Adrenal gland (tissue), 12 donors: ENCODE measurements around the gene KIRREL1. TPM values are rescaled to one million over a fixed set of nuclear protein-coding genes. Genes with fewer than 3 reads are reported as not detected.

Experiments
- DNase-seq, 7 donors: peaks; one replicate each; pipeline ENCODE4 v3.0.0-alpha.2; 2019 to 2020
- H3K27ac ChIP-seq, 5 donors: fragments of 200-600 bp; sonication (generic) in 4 of 5; 1 replicate in 3 of 5; 2 replicates in 2 of 5; pipeline versions ENCODE4 v1.5.1 to v1.8.0; 2016 to 2020; ENCODE audit warnings: mild to moderate bottlenecking in 1 of 5
- H3K27me3 ChIP-seq: fragments of 200-600 bp; 2 replicates; pipeline ENCODE4 v1.8.0; 2021
- H3K36me3 ChIP-seq, 2 donors: fragments of 200-600 bp; replicated peaks in 1 of 2; 1 replicate in 1 of 2; 2 replicates in 1 of 2; pipeline versions ENCODE4 v1.5.1 to v1.8.0; 2018 to 2022
- H3K4me1 ChIP-seq, 2 donors: fragments of 200-600 bp; replicated peaks in 1 of 2; 1 replicate in 1 of 2; 2 replicates in 1 of 2; pipeline versions ENCODE4 v1.5.1 to v1.8.0; 2018 to 2021
- H3K4me3 ChIP-seq, 4 donors: fragments of 200-600 bp; sonication (generic) in 3 of 4; one replicate each; pipeline ENCODE4 v1.5.1; 2016 to 2018
- H3K9me3 ChIP-seq, 3 donors: fragments of 200-600 bp; sonication (generic) in 1 of 3; replicated peaks in 1 of 3; 1 replicate in 2 of 3; 2 replicates in 1 of 3; pipeline versions ENCODE4 v1.5.1 to v1.8.0; 2016 to 2021
- POLR2A ChIP-seq, 2 donors: fragments of 450-650 bp; IDR thresholded peaks; one replicate each; pipeline ENCODE4 v1.6.1; 2017; ENCODE audit warnings: antibody characterized with exemption in 2 of 2, mild to moderate bottlenecking in 2 of 2, moderate library complexity in 1 of 2
- WGBS, 4 donors: extraction: QIAGEN DNeasy Blood & Tissue Kit in 2 of 4; methylation state at CpG; one replicate each; pipeline versions ENCODE4 v1.1.5 to v1.1.7; 2013 to 2017; 5-methylcytosine and 5-hydroxymethylcytosine counted together
- intact Hi-C, 2 donors: fragments of 100-400 bp; cut with DNase I; formaldehyde crosslinking; loops; one replicate each; pipeline versions ENCODE4 v1.14.1 to v1.15.0; 2022 to 2023
- polyA plus RNA-seq, 3 donors: library from polyadenylated mRNA; stranded (reverse); fragments of 200-250 nt in 2 of 3; fragments of 350-450 nt in 1 of 3; fragmentation: Illumina TruSeq in 1 of 3; extraction: RNeasy Lipid Tissue Mini Kit (QIAGEN cat#74804) in 1 of 3; gene quantifications; one replicate each; pipeline ENCODE4 v1.2.3, GENCODE V29; 2013 to 2014
- total RNA-seq, 9 donors: library from RNA; depleted of rRNA in 4 of 9; stranded (reverse); fragments of >200 nt in 4 of 9; fragments of 120-200 nt in 1 of 9; fragmentation: NEBNext Ultra II Directional in 1 of 9; extraction: Animal tissue kit (Norgen Biotek cat#: 25700) in 1 of 9; gene quantifications; one replicate each; pipeline versions ENCODE4 v1.1.0 to v1.2.4, GENCODE V29; 2013 to 2023
- TF ChIP-seq, protein P1 (sequence below), 6 experiments: fragments of 450-650 bp in 4 of 6; fragments of 200-600 bp in 2 of 6; sonication (generic) in 1 of 6; IDR thresholded peaks; 1 replicate in 5 of 6; 2 replicates in 1 of 6; pipeline versions ENCODE4 v1.5.1 to v1.8.0; 2016 to 2021; ENCODE audit warnings: antibody characterized with exemption in 6 of 6, mild to moderate bottlenecking in 2 of 6, moderate library complexity in 1 of 6
- donor health status: healthy with polysubstance abuse.
- donor health status: Bipolar disorder and iron deficiency.
- donor health status: DM: yes; HTN: yes; CAD: no.
- donor health status: DM: no; HTN: no; CAD: no.
- donor health status: DM: no; HTN: no; CAD: no.
- donor health status: DM: yes; HTN: yes; CAD: no.

KIRREL1 gene
- total and polyA plus RNA-seq, 12 donors, result 10.1 to 57.2 (median 39.8) TPM

- WGBS, 4 donors, result 49 to 62% (median 56%) methylated on average over 2 of the region's 2 CpGs
- intact Hi-C loops, result no loop called here
These were observed 114.5 kb downstream of the KIRREL1 start for GRCh38 chr1:158107916-158108315.

DNA sequence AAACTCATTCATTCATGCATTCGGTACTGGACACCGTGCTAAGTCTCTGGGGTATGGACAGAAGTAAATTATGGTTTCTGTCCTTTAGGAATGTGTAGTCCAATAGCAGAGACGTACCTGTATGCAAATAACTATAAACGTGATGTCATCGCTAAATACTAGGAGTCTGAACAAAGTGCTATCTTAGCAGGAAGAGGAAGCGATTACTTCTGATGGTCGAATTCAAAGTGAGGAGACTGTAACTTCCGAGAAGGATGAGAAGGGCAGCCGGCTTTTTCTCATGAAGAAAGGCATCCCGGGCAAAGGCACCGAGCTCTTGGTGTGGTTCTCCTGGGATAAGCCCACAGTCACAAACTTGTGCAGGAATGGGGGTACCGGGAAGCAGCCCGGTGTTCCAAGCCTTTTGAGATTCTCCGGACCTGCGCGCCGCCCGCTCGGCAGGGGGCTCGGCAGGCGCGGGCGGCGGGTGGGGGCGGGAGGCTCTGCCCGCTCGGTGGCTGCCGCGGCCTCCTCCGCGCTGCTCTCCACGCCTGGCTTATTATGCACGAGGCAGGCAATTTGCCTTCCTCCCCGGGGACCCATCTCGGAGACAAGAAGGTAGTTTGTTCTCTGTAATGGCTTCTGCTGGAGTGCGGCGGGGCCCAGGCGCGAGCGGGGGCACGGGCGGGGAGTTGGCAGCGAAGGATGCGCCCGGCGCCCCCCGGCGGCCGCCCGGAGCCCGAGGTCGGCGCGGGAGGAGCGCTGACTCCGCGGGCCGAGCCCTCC lies 119.7 kb downstream of the KIRREL1 start:
- H3K36me3 ChIP-seq, result no peaks in the 10 kb centered on the region
- peak overlapping the region in 2 of 4 donors; percentile 11 to 70 for H3K4me3 ChIP-seq
- H3K9me3 ChIP-seq, result no peaks in the 10 kb centered on the region
- TF ChIP-seq, protein P1, sequence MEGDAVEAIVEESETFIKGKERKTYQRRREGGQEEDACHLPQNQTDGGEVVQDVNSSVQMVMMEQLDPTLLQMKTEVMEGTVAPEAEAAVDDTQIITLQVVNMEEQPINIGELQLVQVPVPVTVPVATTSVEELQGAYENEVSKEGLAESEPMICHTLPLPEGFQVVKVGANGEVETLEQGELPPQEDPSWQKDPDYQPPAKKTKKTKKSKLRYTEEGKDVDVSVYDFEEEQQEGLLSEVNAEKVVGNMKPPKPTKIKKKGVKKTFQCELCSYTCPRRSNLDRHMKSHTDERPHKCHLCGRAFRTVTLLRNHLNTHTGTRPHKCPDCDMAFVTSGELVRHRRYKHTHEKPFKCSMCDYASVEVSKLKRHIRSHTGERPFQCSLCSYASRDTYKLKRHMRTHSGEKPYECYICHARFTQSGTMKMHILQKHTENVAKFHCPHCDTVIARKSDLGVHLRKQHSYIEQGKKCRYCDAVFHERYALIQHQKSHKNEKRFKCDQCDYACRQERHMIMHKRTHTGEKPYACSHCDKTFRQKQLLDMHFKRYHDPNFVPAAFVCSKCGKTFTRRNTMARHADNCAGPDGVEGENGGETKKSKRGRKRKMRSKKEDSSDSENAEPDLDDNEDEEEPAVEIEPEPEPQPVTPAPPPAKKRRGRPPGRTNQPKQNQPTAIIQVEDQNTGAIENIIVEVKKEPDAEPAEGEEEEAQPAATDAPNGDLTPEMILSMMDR (IDR thresholded peaks at IDR 0.05), result peak in 3 of 6 experiments; percentile 17 to 51 (median 43)
- TF ChIP-seq POLR2A (IDR thresholded peaks at IDR 0.05), result no peak
- intact Hi-C loops, result no loop called here
- H3K27ac ChIP-seq, result no peak overlapping the region
- WGBS, 4 donors, result 7 to 17% (median 9%) methylated on average over 28 to 58 of the region's 58 CpGs
- H3K4me1 ChIP-seq, result peaks cover 3 to 11% of the 10 kb centered on the region in 2 donors
- H3K27me3 ChIP-seq, result peaks cover 26% of the 10 kb centered on the region
- peak in 3 of 7 donors; percentile 22 to 33 (median 29) for DNase-seq

More at GRCh38 chr1:158107916-158108315, 114.5 kb downstream of the KIRREL1 start:
- Histone ChIP-seq H3K27me3 (peaks cover 4% of the 10 kb centered on the region), H3K27ac (no peak overlapping the region), H3K36me3 (no peaks in the 10 kb centered on the region), H3K9me3 (no peaks in the 10 kb centered on the region), H3K4me3 (no peak overlapping the region), H3K4me1 (peaks cover 0 to under 1% of the 10 kb centered on the region in 2 donors)
- DNase-seq, result no peak
- TF ChIP-seq, protein P1 (IDR thresholded peaks at IDR 0.05), result no peak
- no peak for TF ChIP-seq POLR2A (IDR thresholded peaks at IDR 0.05)

DNA sequence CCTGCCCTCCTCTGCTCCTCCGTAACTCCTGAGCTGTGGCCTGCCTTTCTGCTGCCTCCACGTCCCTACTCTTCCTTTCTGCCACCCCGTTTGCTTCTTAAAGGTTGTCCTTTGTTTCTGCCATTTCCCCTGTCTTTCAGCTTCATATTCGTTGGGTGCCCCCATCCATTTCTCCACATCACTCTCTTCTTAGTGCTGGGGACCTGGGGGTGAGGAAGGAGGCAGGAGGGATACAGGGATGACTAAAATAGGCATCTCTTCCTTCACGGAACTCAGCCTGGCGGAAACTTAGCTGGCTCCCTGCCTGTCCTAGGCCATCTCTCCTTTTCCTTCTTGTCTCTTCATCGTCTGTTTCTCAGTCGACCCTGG lies 120.3 kb downstream of the KIRREL1 start:
- intact Hi-C loops, result no loop called here

DNA sequence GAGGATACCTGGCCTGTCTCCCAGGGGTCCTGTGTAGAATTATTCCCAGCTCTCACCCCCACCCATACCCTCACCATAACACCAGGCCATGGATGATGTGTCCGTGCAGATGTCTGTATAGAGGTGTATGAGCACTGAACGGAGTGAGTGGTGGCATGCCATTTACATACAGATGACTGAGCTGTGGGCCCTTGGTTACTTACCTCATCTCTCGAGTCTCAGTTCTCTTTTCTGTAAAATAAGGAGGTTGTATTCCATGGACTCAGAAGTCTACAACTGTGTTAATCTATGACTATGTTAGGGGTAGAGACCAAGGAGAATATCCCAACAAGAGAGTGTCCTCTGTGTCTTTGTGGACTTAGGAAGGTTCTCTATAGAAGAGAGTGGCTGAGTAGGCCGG lies 121.7 kb downstream of the KIRREL1 start:
- no peak overlapping the region for H3K27ac ChIP-seq
- peaks cover 31% of the 10 kb centered on the region for H3K27me3 ChIP-seq
- no peaks in the 10 kb centered on the region for H3K36me3 ChIP-seq
- no peak for DNase-seq
- no peak for TF ChIP-seq POLR2A (IDR thresholded peaks at IDR 0.05)
- TF ChIP-seq, protein P1 (IDR thresholded peaks at IDR 0.05), result no peak
- H3K4me1 ChIP-seq, result peaks cover 3 to 11% of the 10 kb centered on the region in 2 donors
- no peak overlapping the region for H3K4me3 ChIP-seq
- H3K9me3 ChIP-seq, result no peaks in the 10 kb centered on the region
- intact Hi-C loops, result loop anchor here in 1 of 2 donors (5.0 kb wide), 1 partner anchor 148 kb away; no protein-coding TSS in a partner anchor
- 83 to 94% (median 86%) methylated on average over 4 of the region's 4 CpGs for WGBS, 4 donors

More for the DNA sequence above, 120.3 kb downstream of the KIRREL1 start:
- DNase-seq, result no peak
- Histone ChIP-seq H3K27ac (no peak overlapping the region), H3K9me3 (no peaks in the 10 kb centered on the region), H3K4me1 (peaks cover 3 to 11% of the 10 kb centered on the region in 2 donors), H3K4me3 (peak overlapping the region in 2 of 4 donors; percentile 11 to 70), H3K36me3 (no peaks in the 10 kb centered on the region), H3K27me3 (peaks cover 26% of the 10 kb centered on the region)
- 26 to 35% (median 34%) methylated on average over 8 of the region's 8 CpGs for WGBS, 4 donors
- no peak for TF ChIP-seq POLR2A (IDR thresholded peaks at IDR 0.05)
- TF ChIP-seq, protein P1 (IDR thresholded peaks at IDR 0.05), result no peak
